Measurements from ENCODE around the gene NMNAT1. TPM values are rescaled to one million over a fixed set of nuclear protein-coding genes. Genes with fewer than 3 reads are reported as not detected.
"Not testable (repeated sequence)": the region's sequence is repeated elsewhere in the genome, so short reads cannot be mapped to it uniquely, and the experiment has no call there.

The NMNAT1 gene
- total and polyA plus RNA-seq, 9 donors: 2.3 to 16.0 (median 5.8) TPM

DNA sequence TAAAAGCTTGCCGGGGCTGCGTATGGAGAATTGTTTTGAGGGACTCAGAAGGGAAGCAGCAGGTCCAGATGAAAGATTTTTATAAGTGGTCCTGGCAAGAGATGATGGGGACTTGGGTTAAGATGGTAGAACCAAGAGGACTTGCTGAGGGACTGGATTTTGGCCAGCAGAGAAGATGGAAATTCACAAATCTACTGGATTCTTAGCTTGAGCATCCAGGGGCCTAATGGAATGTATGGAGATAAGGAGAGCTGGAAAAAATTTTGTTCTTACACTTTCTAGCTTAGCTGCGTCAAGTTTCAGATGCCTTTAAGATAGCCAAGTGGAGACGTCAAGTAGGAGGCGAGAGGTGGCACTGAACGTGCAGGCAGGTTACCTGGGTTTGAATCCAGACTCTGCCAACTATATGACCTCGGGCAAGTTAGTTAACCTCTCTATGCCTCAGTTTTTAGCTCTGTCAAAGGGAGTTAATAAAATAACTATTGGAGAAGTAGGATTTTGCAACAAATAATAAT lies 50.3 kb downstream of the NMNAT1 start:
- H3K36me3 ChIP-seq: no peaks in the 10 kb centered on the region
- H3K9me3 ChIP-seq: no peaks in the 10 kb centered on the region
- H3K27me3 ChIP-seq: no peaks in the 10 kb centered on the region
- H3K4me3 ChIP-seq: no peak overlapping the region
- no peak for DNase-seq
- H3K27ac ChIP-seq: no peak overlapping the region
- 56 to 67% (median 66%) methylated on average over 7 of the region's 7 CpGs for WGBS, 3 donors
- TF ChIP-seq, protein P1, sequence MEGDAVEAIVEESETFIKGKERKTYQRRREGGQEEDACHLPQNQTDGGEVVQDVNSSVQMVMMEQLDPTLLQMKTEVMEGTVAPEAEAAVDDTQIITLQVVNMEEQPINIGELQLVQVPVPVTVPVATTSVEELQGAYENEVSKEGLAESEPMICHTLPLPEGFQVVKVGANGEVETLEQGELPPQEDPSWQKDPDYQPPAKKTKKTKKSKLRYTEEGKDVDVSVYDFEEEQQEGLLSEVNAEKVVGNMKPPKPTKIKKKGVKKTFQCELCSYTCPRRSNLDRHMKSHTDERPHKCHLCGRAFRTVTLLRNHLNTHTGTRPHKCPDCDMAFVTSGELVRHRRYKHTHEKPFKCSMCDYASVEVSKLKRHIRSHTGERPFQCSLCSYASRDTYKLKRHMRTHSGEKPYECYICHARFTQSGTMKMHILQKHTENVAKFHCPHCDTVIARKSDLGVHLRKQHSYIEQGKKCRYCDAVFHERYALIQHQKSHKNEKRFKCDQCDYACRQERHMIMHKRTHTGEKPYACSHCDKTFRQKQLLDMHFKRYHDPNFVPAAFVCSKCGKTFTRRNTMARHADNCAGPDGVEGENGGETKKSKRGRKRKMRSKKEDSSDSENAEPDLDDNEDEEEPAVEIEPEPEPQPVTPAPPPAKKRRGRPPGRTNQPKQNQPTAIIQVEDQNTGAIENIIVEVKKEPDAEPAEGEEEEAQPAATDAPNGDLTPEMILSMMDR (IDR thresholded peaks at IDR 0.05): no peak
- no peak for TF ChIP-seq EP300 (IDR thresholded peaks at IDR 0.05)
- intact Hi-C loops (cut with DNase I): no loop called here
- peaks cover 8% of the 10 kb centered on the region for H3K4me1 ChIP-seq (ENCODE audit: insufficient read depth)

- DNase-seq: peak; percentile 8 to 40 (median 21)
- TF ChIP-seq EP300 (IDR thresholded peaks at IDR 0.05) (no peak), POLR2A (IDR thresholded peaks at IDR 0.05) (no peak)
- TF ChIP-seq, protein P1 (IDR thresholded peaks at IDR 0.05): no peak
- intact Hi-C loops (cut with DNase I): no loop called here
- no peaks in the 10 kb centered on the region for H3K9me3 ChIP-seq
- peak within 1 kb of the TSS; percentile 34 for H3K4me3 ChIP-seq
- no peaks in the 10 kb centered on the region for H3K27me3 ChIP-seq
- 7 to 11% (median 9%) methylated on average over 50 to 71 of the region's 71 CpGs for WGBS, 3 donors
- H3K27ac ChIP-seq: no peak within 1 kb of the TSS
- H3K4me1 ChIP-seq (ENCODE audit: insufficient read depth): peaks cover 8% of the 10 kb centered on the region
- H3K36me3 ChIP-seq: no peaks in the 10 kb centered on the region
Measured at GRCh38 chr1:9996624-9997582, 53.6 kb downstream of the NMNAT1 start, which contains the start of gene RBP7. TSS of gene RBP7 (plus strand) at chr1:9997228. CDS start at chr1:9997259, 31 bp downstream.

DNA sequence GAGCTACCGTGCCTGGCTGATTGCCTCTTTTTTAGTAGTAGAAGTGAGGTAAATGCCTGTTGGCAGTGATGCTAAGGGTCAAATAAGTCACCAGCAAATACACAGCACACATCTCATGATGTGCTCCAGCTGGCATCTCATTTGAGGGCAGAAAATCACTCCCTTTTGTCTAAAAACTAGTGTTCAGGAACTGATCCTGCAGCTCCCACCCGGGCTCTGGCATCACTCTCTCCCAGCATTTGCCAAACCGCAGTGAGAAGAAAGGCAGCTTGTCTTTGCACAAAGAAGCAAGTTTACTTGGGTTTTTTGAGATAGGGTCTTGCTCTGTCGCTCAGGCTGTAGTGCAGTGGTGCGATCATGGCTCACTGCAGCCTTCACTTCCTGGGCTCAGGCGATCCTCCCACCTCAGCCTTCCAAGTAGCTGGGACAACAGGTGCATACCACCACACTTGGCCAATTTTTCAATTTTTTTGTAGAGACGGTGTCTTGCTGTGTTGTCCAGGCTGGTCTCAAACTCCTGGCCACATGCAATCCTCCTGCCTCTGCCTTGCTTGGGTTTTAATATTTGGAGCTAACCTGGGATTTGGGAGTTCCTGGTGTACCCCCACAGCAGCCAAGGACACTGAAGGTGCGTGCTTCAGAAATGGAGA lies 57.9 kb downstream of the NMNAT1 start:
- WGBS, 3 donors: 61 to 67% (median 63%) methylated on average over 8 of the region's 8 CpGs
- Histone ChIP-seq H3K36me3 (no peaks in the 10 kb centered on the region), H3K9me3 (no peaks in the 10 kb centered on the region), H3K4me1 (ENCODE audit: insufficient read depth) (peaks cover 8% of the 10 kb centered on the region), H3K4me3 (no peak overlapping the region), H3K27ac (no peak overlapping the region), H3K27me3 (no peaks in the 10 kb centered on the region)
- no peak for DNase-seq
- intact Hi-C loops (cut with DNase I): no loop called here
- no peak for TF ChIP-seq EP300 (IDR thresholded peaks at IDR 0.05)
- TF ChIP-seq POLR2A (IDR thresholded peaks at IDR 0.05): no peak
- TF ChIP-seq, protein P1 (IDR thresholded peaks at IDR 0.05): no peak

GRCh38 chr1:10005248-10005647 lies 62.0 kb downstream of the NMNAT1 start:
- H3K9me3 ChIP-seq; H3K27me3 ChIP-seq; intact Hi-C loops (cut with DNase I); H3K36me3 ChIP-seq; H3K27ac ChIP-seq; H3K4me1 ChIP-seq (ENCODE audit: insufficient read depth); H3K4me3 ChIP-seq; DNase-seq: not testable (repeated sequence)
- 78 to 89% (median 80%) methylated on average over 8 of the region's 8 CpGs for WGBS, 3 donors

Measured in ovary (tissue), 9 donors.